Activated CD8-positive, alpha-beta memory T cell treated with anti-CD3 and anti-CD28 coated beads, Interleukin-2, amount 10 ng/mL, durations not matched to agents 7 days and 5 days (primary cell): Measurements from ENCODE around the gene FOXC2. TPM values are rescaled to one million over a fixed set of nuclear protein-coding genes. Genes with fewer than 3 reads are reported as not detected.

Experiments
- ATAC-seq: fragments of 150-1000 bp; cut with Tn5 transposase; one replicate; pipeline ENCODE4 v1.10.0; 2021; ENCODE audit warnings: moderate library complexity
- CTCF ChIA-PET: fragments of 350-600 bp; sonication (Branson Sonifier 250); formaldehyde crosslinking; loops from one replicate; lab custom pipeline; 2021; ENCODE audit warnings: antibody characterized with exemption; lab: Charles Lee
- DNase-seq: peaks from one replicate; pipeline ENCODE4 v3.0.0-alpha.2; 2020
- H3K27ac Mint-ChIP-seq: one replicate; pipeline ENCODE4 v1.8.0; 2021; ENCODE audit warnings: mild to moderate bottlenecking, mixed read lengths
- H3K27me3 Mint-ChIP-seq: one replicate; pipeline ENCODE4 v1.8.0; 2021; ENCODE audit warnings: mixed read lengths
- H3K36me3 Mint-ChIP-seq: one replicate; pipeline ENCODE4 v1.8.0; 2021; ENCODE audit warnings: mild to moderate bottlenecking, mixed read lengths
- H3K4me1 Mint-ChIP-seq: one replicate; pipeline ENCODE4 v1.8.0; 2021; ENCODE audit warnings: mixed read lengths
- H3K4me3 Mint-ChIP-seq: one replicate; pipeline ENCODE4 v1.8.0; 2021; ENCODE audit warnings: mild to moderate bottlenecking, moderate library complexity, mixed read lengths
- H3K9me3 Mint-ChIP-seq: one replicate; pipeline ENCODE4 v1.8.0; 2022; ENCODE audit warnings: low read depth, mixed read lengths
- total RNA-seq, 2 experiments: library from RNA; stranded (reverse); gene quantifications; one replicate each; pipeline ENCODE4 v1.2.3, GENCODE V29; 2021

The FOXC2 gene
- total RNA-seq, 2 experiments from 2014 or later, result not detected

DNA sequence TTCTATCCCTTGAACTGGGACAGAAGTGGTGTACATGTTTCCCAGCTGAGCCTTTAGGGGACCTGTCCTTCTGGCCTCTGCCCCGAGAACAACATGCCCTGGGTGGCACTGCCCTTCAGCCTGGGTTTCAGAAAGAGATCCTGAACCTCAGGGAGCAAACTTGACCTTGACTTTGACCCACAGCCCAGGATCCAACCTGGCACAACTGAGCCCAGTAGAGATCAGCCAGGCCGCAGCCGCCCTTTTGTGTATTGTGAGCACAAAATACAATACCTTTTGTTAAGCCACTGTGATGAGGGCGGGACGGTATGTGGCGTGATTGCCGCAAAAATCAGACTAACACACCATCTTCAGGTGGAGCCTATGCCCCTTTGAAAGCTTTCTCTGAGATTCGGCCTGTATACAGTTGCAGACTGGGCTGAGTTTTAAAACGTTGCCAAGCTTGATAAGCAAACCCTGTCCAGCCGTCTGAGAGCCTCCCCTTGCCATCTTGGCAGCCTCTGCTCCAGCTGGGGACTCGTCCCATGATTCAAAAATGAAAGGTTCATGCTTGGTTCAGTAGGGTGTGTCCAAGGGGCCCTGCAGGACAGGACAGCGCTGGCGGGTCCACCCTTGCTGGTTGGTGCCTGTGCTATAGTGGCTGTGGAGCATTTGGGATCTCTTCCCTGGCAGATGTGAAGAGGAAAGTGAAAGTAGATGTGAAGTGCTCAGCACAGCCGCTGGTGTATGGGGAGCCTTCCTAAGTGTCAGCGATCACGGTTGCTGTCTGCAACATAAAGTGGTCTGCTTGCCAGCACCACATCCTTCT is 52.0 kb downstream of the FOXC2 start:
- Mint-ChIP-seq H3K36me3 (no peaks in the 10 kb centered on the region), H3K4me1 (no peaks in the 10 kb centered on the region), H3K27me3 (no peaks in the 10 kb centered on the region), H3K27ac (no peak overlapping the region), H3K4me3 (no peak overlapping the region), H3K9me3 (no peaks in the 10 kb centered on the region)
- DNase-seq, result no peak
- no peak for ATAC-seq
- CTCF ChIA-PET, result no interaction called here

Other genes starting within 250 kb of the FOXC2 start
- not detected for gene FOXF1, start 56.3 kb upstream of the FOXC2 start, total RNA-seq
- 10 to 100 TPM; 23.2 to 25.3 TPM for gene MTHFSD, start 11.6 kb upstream of the FOXC2 start, total RNA-seq
- gene FOXL1, start 11.7 kb downstream of the FOXC2 start, total RNA-seq, result not detected